Measurements from ENCODE around the gene FOXD4.
"Not testable (repeated sequence)": the region's sequence is repeated elsewhere in the genome, so short reads cannot be mapped to it uniquely, and the experiment has no call there.

The FOXD4 gene

GRCh38 chr9:86697-87096, 31.5 kb downstream of the FOXD4 start:
- not testable (repeated sequence) for H3K4me2 ChIP-seq (ENCODE audit: low read length); H2AK5ac ChIP-seq (ENCODE audit: low read length); H4K91ac ChIP-seq (ENCODE audit: low read depth, low read length); H3K79me2 ChIP-seq (ENCODE audit: control insufficient read depth, insufficient read depth, low read length, poor library complexity); DNase-seq; H3K27ac ChIP-seq (ENCODE audit: low read depth, low read length); H3K18ac ChIP-seq (ENCODE audit: low read length); H3K4me3 ChIP-seq (ENCODE audit: low read depth, low read length); H3K79me1 ChIP-seq (ENCODE audit: low read length); H3K4me1 ChIP-seq (ENCODE audit: control insufficient read depth in 1 of 2, insufficient read depth in 2 of 2, low read length in 2 of 2); H3K9ac ChIP-seq (ENCODE audit: low read length); H2BK5ac ChIP-seq (ENCODE audit: low read depth, low read length, poor library complexity); H3K36me3 ChIP-seq (ENCODE audit: control insufficient read depth in 1 of 2, insufficient read depth in 2 of 2, low read length in 2 of 2); H2BK120ac ChIP-seq (ENCODE audit: insufficient read depth, low read length, poor library complexity); H3K4ac ChIP-seq (ENCODE audit: low read depth, low read length); H3K9me3 ChIP-seq (ENCODE audit: insufficient read depth, low read depth, low read length); H3K23ac ChIP-seq (ENCODE audit: low read length); H2BK12ac ChIP-seq (ENCODE audit: low read length); H2AFZ ChIP-seq (ENCODE audit: insufficient read depth, low read length, poor library complexity); H3K14ac ChIP-seq (ENCODE audit: low read length); H3K27me3 ChIP-seq (ENCODE audit: insufficient read depth, low read length); H4K12ac ChIP-seq (ENCODE audit: low read depth, low read length); H4K8ac ChIP-seq (ENCODE audit: low read depth, low read length)

- H3K79me2 ChIP-seq (ENCODE audit: control insufficient read depth, insufficient read depth, low read length, poor library complexity); H2BK12ac ChIP-seq (ENCODE audit: low read length); H3K27me3 ChIP-seq (ENCODE audit: insufficient read depth, low read length); H2AK5ac ChIP-seq (ENCODE audit: low read length); H3K9me3 ChIP-seq (ENCODE audit: insufficient read depth, low read depth, low read length); H2AFZ ChIP-seq (ENCODE audit: insufficient read depth, low read length, poor library complexity); H3K4me3 ChIP-seq (ENCODE audit: low read depth, low read length); H2BK5ac ChIP-seq (ENCODE audit: low read depth, low read length, poor library complexity); H3K14ac ChIP-seq (ENCODE audit: low read length); H3K36me3 ChIP-seq (ENCODE audit: control insufficient read depth in 1 of 2, insufficient read depth in 2 of 2, low read length in 2 of 2); H3K27ac ChIP-seq (ENCODE audit: low read depth, low read length); H3K4ac ChIP-seq (ENCODE audit: low read depth, low read length); H3K18ac ChIP-seq (ENCODE audit: low read length); H3K4me2 ChIP-seq (ENCODE audit: low read length); H2BK120ac ChIP-seq (ENCODE audit: insufficient read depth, low read length, poor library complexity); H4K12ac ChIP-seq (ENCODE audit: low read depth, low read length); DNase-seq; H4K8ac ChIP-seq (ENCODE audit: low read depth, low read length); H3K79me1 ChIP-seq (ENCODE audit: low read length); H3K4me1 ChIP-seq (ENCODE audit: control insufficient read depth in 1 of 2, insufficient read depth in 2 of 2, low read length in 2 of 2); H3K23ac ChIP-seq (ENCODE audit: low read length); H4K91ac ChIP-seq (ENCODE audit: low read depth, low read length); H3K9ac ChIP-seq (ENCODE audit: low read length): not testable (repeated sequence)
- no CpG with 5 or more reads among the region's 31 CpGs for WGBS (ENCODE audit: extremely low coverage, insufficient coverage, insufficient read length)
These were observed 35.1 kb downstream of the FOXD4 start for GRCh38 chr9:82932-83689.

DNA sequence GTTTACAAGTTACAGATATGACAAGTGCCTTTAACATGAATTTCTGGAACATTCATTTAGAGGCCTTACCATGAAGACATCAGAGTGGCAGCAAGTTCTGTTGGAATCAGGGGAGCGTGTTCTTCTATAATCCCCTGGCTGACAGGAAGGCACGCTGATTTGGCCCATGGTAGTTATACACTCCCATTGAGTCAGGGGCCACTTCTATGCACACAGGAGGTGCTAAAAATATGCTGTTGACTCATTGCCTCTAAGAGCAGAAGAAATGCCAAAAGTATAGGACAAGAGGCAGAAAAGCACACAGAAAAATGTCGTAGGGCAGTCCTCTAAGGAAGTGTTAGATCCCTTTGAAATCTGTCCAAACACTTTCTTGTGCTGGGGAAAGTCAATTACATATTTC, 39.9 kb downstream of the FOXD4 start:
- H3K36me3 ChIP-seq (ENCODE audit: control insufficient read depth in 1 of 2, insufficient read depth in 2 of 2, low read length in 2 of 2); H3K18ac ChIP-seq (ENCODE audit: low read length); H2BK12ac ChIP-seq (ENCODE audit: low read length); H4K8ac ChIP-seq (ENCODE audit: low read depth, low read length); H3K9ac ChIP-seq (ENCODE audit: low read length); H4K12ac ChIP-seq (ENCODE audit: low read depth, low read length); H3K14ac ChIP-seq (ENCODE audit: low read length); H3K9me3 ChIP-seq (ENCODE audit: insufficient read depth, low read depth, low read length); H4K91ac ChIP-seq (ENCODE audit: low read depth, low read length); H2BK120ac ChIP-seq (ENCODE audit: insufficient read depth, low read length, poor library complexity); H3K27ac ChIP-seq (ENCODE audit: low read depth, low read length); H3K79me1 ChIP-seq (ENCODE audit: low read length); H2AK5ac ChIP-seq (ENCODE audit: low read length); H3K23ac ChIP-seq (ENCODE audit: low read length); H2AFZ ChIP-seq (ENCODE audit: insufficient read depth, low read length, poor library complexity); H3K27me3 ChIP-seq (ENCODE audit: insufficient read depth, low read length); H2BK5ac ChIP-seq (ENCODE audit: low read depth, low read length, poor library complexity); H3K4me1 ChIP-seq (ENCODE audit: control insufficient read depth in 1 of 2, insufficient read depth in 2 of 2, low read length in 2 of 2); H3K4me3 ChIP-seq (ENCODE audit: low read depth, low read length); H3K4ac ChIP-seq (ENCODE audit: low read depth, low read length); H3K79me2 ChIP-seq (ENCODE audit: control insufficient read depth, insufficient read depth, low read length, poor library complexity); H3K4me2 ChIP-seq (ENCODE audit: low read length); DNase-seq: not testable (repeated sequence)
- no CpG with 5 or more reads among the region's 3 CpGs for WGBS (ENCODE audit: extremely low coverage, insufficient coverage, insufficient read length)

GRCh38 chr9:76389-76788, 41.8 kb downstream of the FOXD4 start:
- H3K4me3 ChIP-seq (ENCODE audit: low read depth, low read length); H2BK120ac ChIP-seq (ENCODE audit: insufficient read depth, low read length, poor library complexity); H2AFZ ChIP-seq (ENCODE audit: insufficient read depth, low read length, poor library complexity); H3K27ac ChIP-seq (ENCODE audit: low read depth, low read length); H2BK5ac ChIP-seq (ENCODE audit: low read depth, low read length, poor library complexity); H3K14ac ChIP-seq (ENCODE audit: low read length); H4K12ac ChIP-seq (ENCODE audit: low read depth, low read length); H4K91ac ChIP-seq (ENCODE audit: low read depth, low read length); H3K4me1 ChIP-seq (ENCODE audit: control insufficient read depth in 1 of 2, insufficient read depth in 2 of 2, low read length in 2 of 2); H2AK5ac ChIP-seq (ENCODE audit: low read length); H3K9me3 ChIP-seq (ENCODE audit: insufficient read depth, low read depth, low read length); H3K36me3 ChIP-seq (ENCODE audit: control insufficient read depth in 1 of 2, insufficient read depth in 2 of 2, low read length in 2 of 2); DNase-seq; H3K9ac ChIP-seq (ENCODE audit: low read length); H3K4ac ChIP-seq (ENCODE audit: low read depth, low read length); H3K4me2 ChIP-seq (ENCODE audit: low read length); H3K18ac ChIP-seq (ENCODE audit: low read length); H3K79me1 ChIP-seq (ENCODE audit: low read length); H3K79me2 ChIP-seq (ENCODE audit: control insufficient read depth, insufficient read depth, low read length, poor library complexity); H4K8ac ChIP-seq (ENCODE audit: low read depth, low read length); H2BK12ac ChIP-seq (ENCODE audit: low read length); H3K23ac ChIP-seq (ENCODE audit: low read length): not testable (repeated sequence)
- peaks cover 13% of the 10 kb centered on the region for H3K27me3 ChIP-seq (ENCODE audit: insufficient read depth, low read length)
- no CpG with 5 or more reads among the region's 3 CpGs for WGBS (ENCODE audit: extremely low coverage, insufficient coverage, insufficient read length)
